NB4 (cell line): ENCODE results near the gene PAFAH1B1.

ENCODE experiments used
- DNase-seq: peaks from one replicate; pipeline ENCODE4 v3.0.0; 2010; ENCODE audit warnings: low read depth
- H3K4me3 ChIP-seq: one replicate; pipeline ENCODE4 v1.5.1; 2011; ENCODE audit warnings: mild to moderate bottlenecking, low read depth, low read length, moderate library complexity
- CTCF ChIP-seq: IDR thresholded peaks from one replicate; pipeline ENCODE4 v1.5.1; 2012; ENCODE audit warnings: low read depth, low read length
- MAX ChIP-seq: IDR thresholded peaks from 2 replicates; pipeline ENCODE4 v1.6.1; 2011; ENCODE audit warnings: low read depth, low read length
- MYC ChIP-seq: IDR thresholded peaks from 2 replicates; pipeline ENCODE4 v1.6.1; 2011; ENCODE audit warnings: low read depth, low read length
- POLR2A ChIP-seq: IDR thresholded peaks from 2 replicates; pipeline ENCODE4 v1.6.1; 2011; ENCODE audit warnings: mild to moderate bottlenecking; ENCODE audit not compliant: insufficient read length; ENCODE audit errors: extremely low read depth

Gene PAFAH1B1

GRCh38 chr17:2718150-2718938, 124.9 kb downstream of the PAFAH1B1 start:
- H3K4me3 ChIP-seq: no peak overlapping the region
- no peak for DNase-seq
- TF ChIP-seq MAX (no peak), POLR2A (no peak), MYC (no peak), CTCF (no peak)

GRCh38 chr17:2719861-2720260, 126.4 kb downstream of the PAFAH1B1 start:
- no peak overlapping the region for H3K4me3 ChIP-seq
- TF ChIP-seq POLR2A (no peak), MAX (no peak), MYC (no peak), CTCF (no peak)
- DNase-seq: no peak

- no peak overlapping the region for H3K4me3 ChIP-seq
- no peak for TF ChIP-seq MYC
- DNase-seq: no peak
Observed at GRCh38 chr17:2721603-2722002, 128.1 kb downstream of the PAFAH1B1 start.

- H3K4me3 ChIP-seq: no peak overlapping the region
- no peak for DNase-seq
- TF ChIP-seq CTCF: no peak
- TF ChIP-seq MYC: no peak
- TF ChIP-seq POLR2A: no peak
- TF ChIP-seq MAX: no peak
Observed at GRCh38 chr17:2722611-2723010, 129.2 kb downstream of the PAFAH1B1 start.

GRCh38 chr17:2723505-2723996, 130.1 kb downstream of the PAFAH1B1 start:
- H3K4me3 ChIP-seq: no peak overlapping the region
- no peak for TF ChIP-seq CTCF
- TF ChIP-seq MAX: no peak
- TF ChIP-seq MYC: no peak
- TF ChIP-seq POLR2A: no peak
- DNase-seq: no peak

GRCh38 chr17:2723997-2724783, 130.7 kb downstream of the PAFAH1B1 start:
- H3K4me3 ChIP-seq: no peak overlapping the region
- no peak for TF ChIP-seq MYC
- TF ChIP-seq CTCF: no peak
- TF ChIP-seq MAX: no peak
- no peak for TF ChIP-seq POLR2A
- no peak for DNase-seq
